Measurements from ENCODE around the gene MTUS2. TPM values are rescaled to one million over a fixed set of nuclear protein-coding genes. Genes with fewer than 3 reads are reported as not detected.

Gene MTUS2
- polyA plus RNA-seq, 1 donor from 2014 or later, result 4.4 TPM

- no peaks in the 10 kb centered on the region for H3K27me3 ChIP-seq (ENCODE audit: insufficient read depth, low read depth, low read length)
- no peak overlapping the region for H3K4me3 ChIP-seq (ENCODE audit: low read length)
- no peaks in the 10 kb centered on the region for H3K79me2 ChIP-seq (replicated peaks; ENCODE audit: insufficient read depth, low read length)
- H3K27ac ChIP-seq (ENCODE audit: low read length), result no peak overlapping the region
- no peak overlapping the region for H3K9ac ChIP-seq (ENCODE audit: low read length)
- H3K9me2 ChIP-seq (ENCODE audit: insufficient read depth, low read length), result no peaks in the 10 kb centered on the region
- TF ChIP-seq MXI1 (conservative IDR thresholded peaks at IDR 0.05; ENCODE audit: poor library complexity, severe bottlenecking) (no peak), SMC3 (conservative IDR thresholded peaks at IDR 0.05; ENCODE audit: poor library complexity) (no peak), EZH2 (IDR thresholded peaks at IDR 0.05; ENCODE audit: borderline replicate concordance, insufficient read depth, low read length, poor library complexity, severe bottlenecking) (no peak), RAD21 (conservative IDR thresholded peaks at IDR 0.05) (no peak), TAF1 (IDR thresholded peaks at IDR 0.05; ENCODE audit: low read depth) (no peak), EP300 (conservative IDR thresholded peaks at IDR 0.05; ENCODE audit: poor library complexity, severe bottlenecking) (no peak), CTCF (IDR thresholded peaks at IDR 0.05; ENCODE audit: poor library complexity, severe bottlenecking) (no peak), REST (IDR thresholded peaks at IDR 0.05; ENCODE audit: borderline replicate concordance) (no peak), POLR2AphosphoS5 (IDR thresholded peaks at IDR 0.05) (no peak)
- H2AFZ ChIP-seq (ENCODE audit: low read depth, low read length), result no peak overlapping the region
- no peak overlapping the region for H3K4me2 ChIP-seq (ENCODE audit: low read length)
- H4K20me1 ChIP-seq (ENCODE audit: insufficient read depth), result no peaks in the 10 kb centered on the region
- H3K36me3 ChIP-seq (ENCODE audit: insufficient read depth, low read length), result no peaks in the 10 kb centered on the region
- no peaks in the 10 kb centered on the region for H3F3A ChIP-seq (ENCODE audit: insufficient read depth, low read length, poor library complexity, severe bottlenecking)
- no peaks in the 10 kb centered on the region for H3K9me3 ChIP-seq (ENCODE audit: low read length)
These were observed 625.9 kb downstream of the MTUS2 start for GRCh38 chr13:29446016-29446415.

- H3K36me3 ChIP-seq (ENCODE audit: insufficient read depth, low read length), result no peaks in the 10 kb centered on the region
- H3K9me2 ChIP-seq (ENCODE audit: insufficient read depth, low read length), result no peaks in the 10 kb centered on the region
- H3F3A ChIP-seq (ENCODE audit: insufficient read depth, low read length, poor library complexity, severe bottlenecking), result no peaks in the 10 kb centered on the region
- no peaks in the 10 kb centered on the region for H3K27me3 ChIP-seq (ENCODE audit: insufficient read depth, low read depth, low read length)
- no peak overlapping the region for H3K9ac ChIP-seq (ENCODE audit: low read length)
- no peaks in the 10 kb centered on the region for H3K79me2 ChIP-seq (replicated peaks; ENCODE audit: insufficient read depth, low read length)
- no peaks in the 10 kb centered on the region for H3K9me3 ChIP-seq (ENCODE audit: low read length)
- H3K4me2 ChIP-seq (ENCODE audit: low read length), result no peak overlapping the region
- no peak overlapping the region for H3K27ac ChIP-seq (ENCODE audit: low read length)
- H4K20me1 ChIP-seq (ENCODE audit: insufficient read depth), result no peaks in the 10 kb centered on the region
- H3K4me3 ChIP-seq (ENCODE audit: low read length), result no peak overlapping the region
- no peak overlapping the region for H2AFZ ChIP-seq (ENCODE audit: low read depth, low read length)
- no peak for TF ChIP-seq EZH2 (IDR thresholded peaks at IDR 0.05; ENCODE audit: borderline replicate concordance, insufficient read depth, low read length, poor library complexity, severe bottlenecking)
- no peak for TF ChIP-seq EP300 (conservative IDR thresholded peaks at IDR 0.05; ENCODE audit: poor library complexity, severe bottlenecking)
- no peak for TF ChIP-seq RAD21 (conservative IDR thresholded peaks at IDR 0.05)
- no peak for TF ChIP-seq TAF1 (IDR thresholded peaks at IDR 0.05; ENCODE audit: low read depth)
- TF ChIP-seq MXI1 (conservative IDR thresholded peaks at IDR 0.05; ENCODE audit: poor library complexity, severe bottlenecking), result no peak
- TF ChIP-seq POLR2AphosphoS5 (IDR thresholded peaks at IDR 0.05), result no peak
- TF ChIP-seq CTCF (IDR thresholded peaks at IDR 0.05; ENCODE audit: poor library complexity, severe bottlenecking), result no peak
- no peak for TF ChIP-seq SMC3 (conservative IDR thresholded peaks at IDR 0.05; ENCODE audit: poor library complexity)
- no peak for TF ChIP-seq REST (IDR thresholded peaks at IDR 0.05; ENCODE audit: borderline replicate concordance)
These were observed 628.0 kb downstream of the MTUS2 start for GRCh38 chr13:29448174-29448573.

Data from neural cell (in vitro differentiated cells).